ENCODE data around the gene HCCS. TPM values are rescaled to one million over a fixed set of nuclear protein-coding genes. Genes with fewer than 3 reads are reported as not detected.

HCCS gene
- 26.0 and 27.2 TPM in 2 replicates for total RNA-seq

DNA sequence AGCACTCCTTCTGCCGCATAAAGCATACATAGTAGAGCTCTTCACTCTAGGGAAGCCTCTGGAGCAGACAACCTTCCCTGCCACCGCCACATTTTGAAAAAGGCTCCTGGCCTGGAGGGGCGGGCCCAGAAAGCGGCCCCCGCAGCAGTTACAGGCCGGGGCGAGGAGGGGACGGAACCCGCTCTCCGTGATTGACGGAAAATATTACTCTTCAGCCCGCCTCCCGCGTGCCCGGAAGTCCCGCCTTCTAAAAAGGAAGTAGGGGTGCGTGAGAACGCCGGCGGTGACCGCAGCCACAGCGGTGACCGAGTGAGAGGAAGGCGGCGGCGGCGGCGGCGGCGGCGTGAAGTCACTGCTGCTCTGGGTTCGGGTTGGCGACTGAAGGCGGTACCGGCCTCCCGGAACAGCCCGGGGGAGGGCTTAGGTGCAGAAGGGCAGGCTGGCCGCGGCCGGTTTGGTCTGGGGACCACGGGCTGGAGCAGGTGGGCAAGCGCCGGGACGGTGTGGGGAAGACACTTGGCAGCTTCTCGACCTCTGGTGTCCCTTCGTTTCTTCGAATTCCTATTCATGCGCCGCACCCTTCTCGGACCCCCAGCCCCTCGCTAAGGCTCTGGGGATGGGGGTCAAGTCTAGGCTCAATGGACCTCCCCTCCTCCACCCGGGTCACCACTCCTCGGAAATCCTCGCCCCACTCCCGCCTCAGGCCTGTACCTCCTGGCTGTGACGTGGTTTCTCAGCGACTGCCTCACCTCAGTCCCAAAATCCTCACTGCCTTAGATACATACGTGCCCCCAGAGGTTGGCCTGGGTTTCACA, at the start of gene HCCS:
Gene HCCS, plus strand, starts transcription at position 296 of the 815 bp plus-strand sequence. CDS start 729 bp downstream, outside the sequence.
- H3K9me3 Mint-ChIP-seq = no peaks in the 10 kb centered on the region
- H3K36me3 Mint-ChIP-seq (ENCODE audit: low read depth) = peaks cover 17% of the 10 kb centered on the region
- H3K27ac Mint-ChIP-seq = peak within 1 kb of the TSS; percentile 93
- H3K27me3 Mint-ChIP-seq = no peaks in the 10 kb centered on the region
- peaks cover 18% of the 10 kb centered on the region for H3K4me1 Mint-ChIP-seq
- peak within 1 kb of the TSS; percentile 92 for H3K4me3 Mint-ChIP-seq
- peak; percentile 95 for DNase-seq
- intact Hi-C loops (cut with micrococcal nuclease) = loop anchor here (5.0 kb wide), 2 partner anchors 651 to 1099 kb away; no protein-coding TSS in a partner anchor

DNA sequence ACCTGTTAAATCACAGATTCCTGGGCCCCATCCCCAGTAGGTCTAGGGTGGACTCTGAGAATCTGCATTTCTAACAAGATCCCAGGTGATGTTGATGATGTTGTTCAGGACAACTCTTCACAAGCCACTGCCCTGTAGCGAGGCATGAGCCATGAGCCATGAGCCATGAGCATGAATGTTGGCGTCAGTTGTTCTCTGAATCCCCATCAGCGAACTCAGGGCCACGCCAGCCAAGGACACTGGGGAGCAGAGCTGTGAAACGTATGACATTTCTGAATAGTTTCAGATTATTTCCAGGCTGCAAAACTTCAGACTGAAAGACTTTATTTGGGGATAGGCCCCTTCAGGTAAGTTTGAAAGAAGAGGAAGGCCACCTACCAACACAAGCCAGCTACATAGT, 46.9 kb upstream of the HCCS start:
- Mint-ChIP-seq H3K4me1 (no peaks in the 10 kb centered on the region), H3K27me3 (no peaks in the 10 kb centered on the region), H3K36me3 (ENCODE audit: low read depth) (no peaks in the 10 kb centered on the region), H3K4me3 (no peak overlapping the region), H3K27ac (no peak overlapping the region), H3K9me3 (no peaks in the 10 kb centered on the region)
- no peak for DNase-seq
- intact Hi-C loops (cut with micrococcal nuclease) = no loop called here

DNA sequence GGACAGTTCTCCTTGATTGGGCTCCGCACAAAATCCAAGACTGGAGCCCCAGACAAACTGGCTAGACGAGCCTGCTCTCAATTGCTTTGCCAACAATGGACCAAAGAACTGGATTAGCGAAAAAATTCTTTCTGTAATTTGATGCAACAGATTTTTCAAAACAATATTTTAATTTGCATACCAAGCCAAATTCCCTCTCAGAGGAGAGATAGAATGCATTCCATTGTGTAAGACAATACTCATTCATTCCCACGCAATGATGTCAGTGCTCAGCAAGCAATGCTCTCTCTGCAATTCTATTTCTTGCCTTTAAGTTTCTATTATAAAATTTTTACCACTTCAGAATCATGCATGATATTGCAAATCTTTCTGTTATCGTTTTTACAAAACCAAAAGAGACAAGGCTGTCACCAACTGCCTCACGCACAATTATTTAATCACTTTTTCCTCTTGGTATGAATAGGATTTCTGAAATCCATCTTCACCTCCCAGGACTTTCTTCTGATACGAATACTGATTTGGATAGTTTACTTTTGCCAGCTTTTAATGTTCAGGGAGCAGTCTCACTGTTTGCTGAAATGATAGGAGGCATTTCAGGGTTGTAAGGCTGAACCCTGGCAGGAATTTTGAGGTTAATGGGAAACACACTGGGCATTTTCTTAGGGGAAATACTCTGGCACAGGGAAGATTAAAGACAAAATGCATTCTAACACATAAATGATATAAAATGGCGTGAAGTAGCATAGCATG, 46.1 kb upstream of the HCCS start:
- no peak overlapping the region for H3K4me3 Mint-ChIP-seq
- no peaks in the 10 kb centered on the region for H3K4me1 Mint-ChIP-seq
- intact Hi-C loops (cut with micrococcal nuclease) = no loop called here
- H3K9me3 Mint-ChIP-seq = no peaks in the 10 kb centered on the region
- DNase-seq = no peak
- H3K36me3 Mint-ChIP-seq (ENCODE audit: low read depth) = no peaks in the 10 kb centered on the region
- no peak overlapping the region for H3K27ac Mint-ChIP-seq
- H3K27me3 Mint-ChIP-seq = no peaks in the 10 kb centered on the region

DNA sequence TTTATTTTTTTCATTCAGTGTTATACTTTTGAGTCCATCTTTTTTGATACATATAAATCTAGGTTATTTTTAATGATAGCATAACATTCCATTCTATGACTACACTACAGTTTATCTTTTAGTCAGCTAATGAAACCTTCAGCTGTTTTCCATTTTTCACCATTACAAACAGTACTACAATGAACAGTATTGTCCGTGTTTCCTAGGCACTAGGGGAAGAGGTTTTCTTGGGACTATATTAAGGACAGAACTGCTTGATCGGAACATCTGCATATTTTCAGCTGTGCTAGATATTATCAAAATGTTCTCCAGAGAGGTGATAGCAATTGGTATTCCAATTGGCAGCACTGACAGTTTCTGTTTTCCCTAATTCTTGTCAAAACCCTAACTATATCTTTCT, 44.3 kb upstream of the HCCS start:
- no peaks in the 10 kb centered on the region for H3K36me3 Mint-ChIP-seq (ENCODE audit: low read depth)
- H3K9me3 Mint-ChIP-seq = no peaks in the 10 kb centered on the region
- no peak for DNase-seq
- H3K27me3 Mint-ChIP-seq = no peaks in the 10 kb centered on the region
- no peak overlapping the region for H3K4me3 Mint-ChIP-seq
- intact Hi-C loops (cut with micrococcal nuclease) = no loop called here
- no peaks in the 10 kb centered on the region for H3K4me1 Mint-ChIP-seq
- no peak overlapping the region for H3K27ac Mint-ChIP-seq

DNA sequence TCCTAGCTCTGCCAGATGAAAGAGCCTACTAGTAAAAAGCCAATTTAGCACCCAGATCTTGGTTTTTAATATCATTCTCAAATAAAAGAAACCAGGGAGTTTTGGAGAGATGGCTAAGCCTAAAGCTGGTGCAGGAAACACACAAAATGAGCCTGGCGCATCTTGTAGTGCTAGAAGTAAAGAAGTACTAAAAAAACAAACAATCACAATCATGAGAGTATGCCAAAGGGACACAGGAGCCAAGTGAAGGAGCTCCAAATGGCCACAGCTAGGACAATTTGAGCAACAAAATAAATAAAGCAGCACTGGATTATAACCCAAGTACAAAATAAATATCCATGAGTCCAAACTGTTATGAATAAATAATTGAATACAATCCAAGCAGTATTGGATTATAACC, 37.8 kb upstream of the HCCS start:
- Mint-ChIP-seq H3K27me3 (no peaks in the 10 kb centered on the region), H3K9me3 (no peaks in the 10 kb centered on the region), H3K4me3 (no peak overlapping the region), H3K4me1 (no peaks in the 10 kb centered on the region), H3K27ac (no peak overlapping the region), H3K36me3 (ENCODE audit: low read depth) (no peaks in the 10 kb centered on the region)
- no peak for DNase-seq
- intact Hi-C loops (cut with micrococcal nuclease) = no loop called here

DNA sequence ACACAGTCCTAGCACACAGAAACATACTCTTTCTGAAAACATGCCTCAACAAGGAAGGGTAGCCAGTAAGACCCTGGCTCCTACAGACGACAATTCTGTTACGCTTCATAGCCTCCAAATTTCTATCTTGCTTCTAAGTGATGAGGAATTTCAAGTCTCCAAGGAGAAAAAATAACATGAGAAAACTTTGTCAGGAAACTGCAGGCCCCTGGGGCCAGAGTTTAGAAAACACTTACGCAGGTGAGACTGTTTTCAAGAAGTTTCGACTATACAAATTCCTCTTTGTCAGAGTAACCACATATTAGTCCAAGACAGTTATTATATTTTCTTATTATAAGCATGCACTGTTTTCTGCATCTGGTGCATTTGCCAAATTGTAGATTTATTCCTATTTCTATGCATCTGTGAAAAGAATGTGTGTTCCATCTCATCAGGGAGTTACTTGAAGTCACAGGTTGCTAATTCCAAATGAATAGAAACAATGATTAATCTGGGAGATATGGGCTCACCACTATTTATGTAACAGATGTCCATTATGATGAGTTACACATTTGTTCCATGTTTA, 30.3 kb upstream of the HCCS start:
- Mint-ChIP-seq H3K27me3 (no peaks in the 10 kb centered on the region), H3K27ac (no peak overlapping the region), H3K4me3 (no peak overlapping the region), H3K4me1 (no peaks in the 10 kb centered on the region), H3K9me3 (no peaks in the 10 kb centered on the region), H3K36me3 (ENCODE audit: low read depth) (no peaks in the 10 kb centered on the region)
- no peak for DNase-seq
- intact Hi-C loops (cut with micrococcal nuclease) = no loop called here

DNA sequence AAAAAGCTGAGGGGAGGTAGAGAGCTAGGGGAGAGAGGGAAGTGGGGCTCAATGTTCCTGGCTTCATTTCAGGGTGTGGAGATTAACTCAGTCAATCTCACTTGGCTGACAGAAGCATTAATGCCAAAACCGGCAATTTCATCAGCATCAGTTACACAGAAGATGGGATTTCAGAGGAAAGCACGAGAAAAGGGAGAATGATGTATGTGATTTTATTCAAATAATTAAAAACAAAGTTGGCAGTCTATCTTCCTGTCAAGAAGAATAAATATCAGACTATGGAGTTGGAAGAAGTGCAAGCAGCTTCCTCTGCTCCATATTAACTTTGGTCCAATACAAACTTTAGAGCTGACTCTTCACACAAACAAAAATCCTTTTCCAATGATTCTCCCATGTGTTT, 29.6 kb upstream of the HCCS start:
- no peak for DNase-seq
- H3K4me3 Mint-ChIP-seq = no peak overlapping the region
- H3K27ac Mint-ChIP-seq = no peak overlapping the region
- H3K36me3 Mint-ChIP-seq (ENCODE audit: low read depth) = no peaks in the 10 kb centered on the region
- intact Hi-C loops (cut with micrococcal nuclease) = no loop called here
- no peaks in the 10 kb centered on the region for H3K9me3 Mint-ChIP-seq
- no peaks in the 10 kb centered on the region for H3K4me1 Mint-ChIP-seq
- H3K27me3 Mint-ChIP-seq = no peaks in the 10 kb centered on the region

DNA sequence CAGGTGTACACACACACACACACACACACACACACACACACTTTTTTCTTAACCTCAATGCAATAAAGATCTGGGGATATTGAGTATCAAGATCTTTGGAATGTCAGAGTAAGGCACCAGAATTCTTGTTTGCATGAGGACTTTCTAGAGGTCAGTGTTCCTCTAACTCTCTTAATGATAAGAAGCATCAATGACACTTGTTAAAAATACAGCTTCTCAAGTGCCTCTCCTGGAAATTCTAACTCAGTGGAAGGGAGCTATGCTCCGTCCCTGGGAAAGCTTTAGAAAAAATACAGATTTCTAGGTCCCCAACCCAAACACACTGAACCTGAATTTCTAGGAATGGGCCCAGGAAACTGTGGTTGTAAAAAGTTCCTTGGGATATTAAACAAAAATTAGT, 25.8 kb upstream of the HCCS start:
- Mint-ChIP-seq H3K27ac (no peak overlapping the region), H3K36me3 (ENCODE audit: low read depth) (no peaks in the 10 kb centered on the region), H3K4me3 (no peak overlapping the region), H3K4me1 (no peaks in the 10 kb centered on the region), H3K9me3 (peaks cover 3% of the 10 kb centered on the region), H3K27me3 (no peaks in the 10 kb centered on the region)
- intact Hi-C loops (cut with micrococcal nuclease) = no loop called here
- DNase-seq = no peak

DNA sequence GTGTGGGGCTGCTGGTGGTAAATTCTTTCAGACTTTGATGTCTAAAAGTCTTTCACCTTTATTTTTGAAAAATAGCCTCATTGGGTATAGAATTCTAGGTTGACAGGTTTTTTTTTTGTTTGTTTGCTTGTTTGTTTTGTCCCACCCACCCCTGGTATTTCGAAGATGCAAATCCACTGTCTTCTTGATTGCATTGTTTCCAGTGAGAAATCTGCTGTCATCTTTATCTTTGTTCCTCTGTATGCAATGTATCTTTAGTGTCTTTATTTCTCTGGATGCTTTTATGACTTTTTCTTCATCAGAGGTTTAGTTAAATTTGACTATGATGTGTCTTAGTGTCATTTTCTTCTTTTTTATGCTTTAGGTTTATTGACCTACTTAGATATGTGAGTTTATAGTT, 21.3 kb upstream of the HCCS start:
- H3K36me3 Mint-ChIP-seq (ENCODE audit: low read depth) = no peaks in the 10 kb centered on the region
- H3K27me3 Mint-ChIP-seq = no peaks in the 10 kb centered on the region
- H3K4me3 Mint-ChIP-seq = no peak overlapping the region
- intact Hi-C loops (cut with micrococcal nuclease) = no loop called here
- no peak overlapping the region for H3K27ac Mint-ChIP-seq
- no peak for DNase-seq
- H3K9me3 Mint-ChIP-seq = peaks cover 3% of the 10 kb centered on the region
- no peaks in the 10 kb centered on the region for H3K4me1 Mint-ChIP-seq

DNA sequence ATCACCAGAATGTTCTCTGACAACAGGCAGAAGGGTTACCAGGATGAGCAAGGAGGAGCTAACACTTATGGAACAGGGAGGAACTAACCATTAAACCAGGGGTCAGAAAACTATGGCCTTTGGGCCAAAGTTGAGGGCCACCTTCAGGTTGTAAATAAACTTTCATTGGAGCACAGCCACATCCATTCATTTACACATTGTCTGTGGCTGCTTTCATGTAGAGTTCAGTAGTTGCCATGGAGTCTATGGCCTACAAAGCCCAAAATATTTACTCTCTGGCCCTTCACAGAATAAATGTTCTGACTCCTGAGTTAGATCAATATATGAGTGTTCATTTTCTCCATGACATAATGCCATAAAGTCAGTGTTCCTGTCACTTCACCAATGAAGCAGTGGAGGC, 13.2 kb upstream of the HCCS start:
- intact Hi-C loops (cut with micrococcal nuclease) = no loop called here
- no peak overlapping the region for H3K4me3 Mint-ChIP-seq
- no peaks in the 10 kb centered on the region for H3K4me1 Mint-ChIP-seq
- H3K27me3 Mint-ChIP-seq = no peaks in the 10 kb centered on the region
- H3K9me3 Mint-ChIP-seq = no peaks in the 10 kb centered on the region
- H3K36me3 Mint-ChIP-seq (ENCODE audit: low read depth) = no peaks in the 10 kb centered on the region
- DNase-seq = no peak
- H3K27ac Mint-ChIP-seq = no peak overlapping the region

DNA sequence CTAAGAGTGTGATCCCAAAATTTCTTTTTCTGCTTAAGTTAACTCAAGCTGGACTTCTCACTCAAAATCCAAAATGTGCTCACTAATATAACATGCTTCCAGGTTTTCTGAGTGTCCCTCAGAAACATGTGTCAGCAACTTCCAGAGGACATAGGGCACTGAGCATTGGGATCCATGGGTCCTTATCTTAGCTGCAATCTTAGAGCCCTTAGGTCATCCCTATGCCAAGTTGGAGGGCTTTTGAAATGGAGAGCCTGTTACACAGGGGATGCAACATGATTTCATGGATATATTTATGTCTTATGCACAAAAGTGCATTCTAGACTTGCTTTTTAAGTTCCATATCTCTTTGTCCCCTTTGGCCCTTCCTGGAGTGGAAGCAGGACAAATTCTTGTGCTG, 11.7 kb upstream of the HCCS start:
- H3K9me3 Mint-ChIP-seq = no peaks in the 10 kb centered on the region
- intact Hi-C loops (cut with micrococcal nuclease) = no loop called here
- H3K36me3 Mint-ChIP-seq (ENCODE audit: low read depth) = no peaks in the 10 kb centered on the region
- no peak overlapping the region for H3K27ac Mint-ChIP-seq
- no peak overlapping the region for H3K4me3 Mint-ChIP-seq
- H3K4me1 Mint-ChIP-seq = peaks cover 2% of the 10 kb centered on the region
- H3K27me3 Mint-ChIP-seq = no peaks in the 10 kb centered on the region
- no peak for DNase-seq

DNA sequence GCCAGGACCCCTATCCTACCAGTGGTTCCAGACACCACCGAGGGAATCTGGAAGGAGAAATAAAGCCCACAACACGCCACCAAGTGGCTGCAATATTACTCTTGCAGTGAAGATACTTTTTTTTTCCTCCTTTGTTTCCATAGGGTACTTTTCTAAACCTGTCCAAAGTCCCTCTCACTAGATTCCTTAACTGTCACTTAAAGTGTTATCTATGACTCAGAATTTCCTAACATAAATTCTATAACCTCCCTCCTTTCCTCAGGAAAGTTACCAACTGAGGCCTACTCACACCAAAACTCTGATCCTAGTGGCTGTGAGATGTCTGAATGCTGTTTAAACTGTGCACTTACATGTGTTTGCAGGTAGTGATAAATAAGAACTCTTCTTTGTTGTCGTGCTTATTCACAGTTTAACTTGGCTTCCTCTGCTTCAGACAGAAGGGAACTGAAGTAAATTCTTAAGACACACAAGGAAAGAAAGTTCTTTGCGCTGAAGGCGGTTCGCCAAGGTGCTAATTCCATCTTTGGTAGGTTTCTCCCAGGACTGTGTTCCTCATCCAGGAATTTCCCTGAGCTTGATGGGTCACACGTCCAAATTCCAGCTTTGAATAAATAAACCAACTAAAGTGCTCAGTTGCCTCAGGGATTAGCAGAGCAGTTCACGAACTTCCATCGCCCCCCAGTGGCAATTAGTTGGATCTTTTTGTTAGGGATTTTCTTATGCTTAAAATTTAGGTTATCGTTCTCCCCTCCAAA, 10.7 kb upstream of the HCCS start:
- H3K27me3 Mint-ChIP-seq = no peaks in the 10 kb centered on the region
- peaks cover 2% of the 10 kb centered on the region for H3K4me1 Mint-ChIP-seq
- no peak overlapping the region for H3K4me3 Mint-ChIP-seq
- DNase-seq = no peak
- intact Hi-C loops (cut with micrococcal nuclease) = no loop called here
- no peaks in the 10 kb centered on the region for H3K9me3 Mint-ChIP-seq
- H3K27ac Mint-ChIP-seq = no peak overlapping the region
- no peaks in the 10 kb centered on the region for H3K36me3 Mint-ChIP-seq (ENCODE audit: low read depth)

DNA sequence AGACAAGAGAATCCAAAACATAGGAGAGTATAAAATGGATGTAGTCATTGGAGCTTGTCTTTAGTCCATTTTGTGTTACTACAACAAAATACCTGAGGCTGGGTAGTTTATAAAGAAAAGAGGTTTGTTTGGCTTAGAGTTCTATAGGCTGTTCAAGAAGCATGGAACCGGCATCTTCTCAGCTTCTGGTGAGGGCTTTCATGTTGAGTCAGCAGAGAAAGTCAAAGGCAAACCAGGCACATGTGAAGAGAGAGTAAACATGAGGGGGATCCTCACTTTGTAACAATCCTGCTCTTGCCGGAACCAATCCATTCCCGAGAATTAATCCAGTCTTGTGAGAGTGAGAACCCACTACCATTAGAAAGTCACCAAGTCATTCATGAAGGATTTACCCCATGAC, 8.1 kb upstream of the HCCS start:
- H3K27ac Mint-ChIP-seq = no peak overlapping the region
- intact Hi-C loops (cut with micrococcal nuclease) = no loop called here
- no peaks in the 10 kb centered on the region for H3K36me3 Mint-ChIP-seq (ENCODE audit: low read depth)
- H3K4me3 Mint-ChIP-seq = no peak overlapping the region
- no peak for DNase-seq
- H3K4me1 Mint-ChIP-seq = peaks cover 2% of the 10 kb centered on the region
- no peaks in the 10 kb centered on the region for H3K27me3 Mint-ChIP-seq
- no peaks in the 10 kb centered on the region for H3K9me3 Mint-ChIP-seq

DNA sequence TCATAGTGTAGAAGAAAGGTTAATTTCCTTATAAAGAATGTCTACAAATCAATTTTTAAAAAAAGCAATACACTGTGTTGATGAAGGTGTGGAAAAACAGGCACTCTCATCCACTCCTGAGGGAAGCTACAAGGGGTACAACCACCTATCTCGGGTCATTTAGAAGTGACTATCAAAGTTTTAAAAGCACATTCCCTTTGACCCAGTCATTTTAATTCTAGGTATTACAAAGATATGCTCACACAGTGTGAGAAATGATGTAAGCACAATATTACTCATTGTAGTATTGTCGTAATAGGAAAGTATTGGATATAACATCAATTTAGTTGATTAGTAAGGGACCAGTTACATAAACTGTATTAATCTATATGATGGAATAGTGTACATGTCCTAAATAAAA, 7.4 kb upstream of the HCCS start:
- Mint-ChIP-seq H3K27ac (no peak overlapping the region), H3K27me3 (no peaks in the 10 kb centered on the region), H3K4me1 (peaks cover 2% of the 10 kb centered on the region), H3K9me3 (no peaks in the 10 kb centered on the region), H3K4me3 (no peak overlapping the region), H3K36me3 (ENCODE audit: low read depth) (no peaks in the 10 kb centered on the region)
- DNase-seq = no peak
- intact Hi-C loops (cut with micrococcal nuclease) = no loop called here

Measured in activated CD4-positive, alpha-beta T cell treated with anti-CD3 and anti-CD28 coated beads, Interleukin-2, amount 10 ng/mL, durations not matched to agents 24 days and 14 days (primary cell).